K562 (cell line): ENCODE results near the gene ATG7. TPM values are rescaled to one million over a fixed set of nuclear protein-coding genes. Genes with fewer than 3 reads are reported as not detected.

ENCODE experiments used
- ATAC-seq: fragments of 200-7000 bp; cut with Tn5 transposase; 3 replicates; pipeline ENCODE4 v1.9.1; 2020; ENCODE audit warnings: moderate library complexity
- BruUV-seq: library from RNA; stranded (reverse); fragments of 400-500 nt; replicated peaks from 2 replicates; lab custom pipeline; 2021; lab: Mats Ljungman, UMichigan
- CTCF ChIA-PET: fragments of 300-600 bp; formaldehyde crosslinking; extraction: SDS; loops from one replicate; lab custom pipeline; 2021; ENCODE audit warnings: low intra/inter-chr PET ratio; lab: Yijun Ruan, JAX
- POLR2A ChIA-PET: fragments of 300-600, 350-650 bp; sonication (Branson Sonifier 250); formaldehyde crosslinking; extraction: SDS; loops from one replicate; lab custom pipeline; 2021; ENCODE audit warnings: antibody characterized with exemption, inconsistent platforms; lab: Yijun Ruan, JAX
- DNase-seq, 4 experiments: peaks; one replicate each; pipeline versions ENCODE4 v3.0.0 to v3.0.0-alpha.2; 2011 to 2018; ENCODE audit warnings: low spot score in 3 of 4, mixed read lengths in 3 of 4; ENCODE audit errors: extremely low read depth in 1 of 4
- FAIRE-seq: peaks from 2 replicates; lab custom pipeline; 2011; peaks lifted over from hg19 to GRCh38; lab: Jason Lieb, UNC
- H2AFZ ChIP-seq: 2 replicates; pipeline ENCODE4 v1.6.0; 2011; ENCODE audit warnings: low read depth, low read length, control low read depth, inconsistent platforms
- H3K27ac ChIP-seq: fragments of 200-600 bp; 3 replicates; pipeline ENCODE4 v1.8.0; 2011; ENCODE audit warnings: low read depth, mild to moderate bottlenecking, control low read depth, inconsistent platforms, low read length, moderate library complexity, mixed read lengths; ENCODE audit errors: extremely low read depth
- H3K27me3 ChIP-seq, 2 experiments: fragments of 300-600 bp in 1 of 2; 2 replicates in 1 of 2; 3 replicates in 1 of 2; pipeline versions ENCODE4 v1.6.0 to v1.8.0; 2011; ENCODE audit warnings: inconsistent platforms in 2 of 2, low read length in 2 of 2, mild to moderate bottlenecking in 1 of 2, mixed read lengths in 1 of 2, moderate library complexity in 1 of 2; ENCODE audit not compliant: control insufficient read depth in 2 of 2, insufficient read depth in 2 of 2
- H3K36me3 ChIP-seq: fragments of 300-600 bp; 3 replicates; pipeline ENCODE4 v1.8.0; 2011; ENCODE audit warnings: mild to moderate bottlenecking, low read length, inconsistent platforms; ENCODE audit not compliant: control insufficient read depth, insufficient read depth
- H3K4me1 ChIP-seq, 2 experiments: fragments of 200-600 bp in 1 of 2; replicated peaks in 1 of 2; 2 replicates in 1 of 2; 3 replicates in 1 of 2; pipeline versions ENCODE4 v1.5.1 to v1.8.0; 2011; ENCODE audit warnings: inconsistent platforms in 2 of 2, low read length in 2 of 2, mild to moderate bottlenecking in 1 of 2, mixed read lengths in 1 of 2, moderate library complexity in 1 of 2; ENCODE audit not compliant: control insufficient read depth in 2 of 2, insufficient read depth in 2 of 2
- H3K4me2 ChIP-seq: 2 replicates; pipeline ENCODE4 v1.6.1; 2011; ENCODE audit warnings: low read length, control low read depth, inconsistent platforms, mixed read lengths; ENCODE audit not compliant: insufficient read depth
- H3K4me3 ChIP-seq: fragments of 200-600 bp; sonication (generic), shearing (Covaris generic); 2 replicates; pipeline ENCODE4 v1.5.1; 2016; ENCODE audit warnings: control low read depth, inconsistent platforms
- H3K79me2 ChIP-seq: fragments of 200-600 bp; 3 replicates; pipeline ENCODE4 v1.8.0; 2011; ENCODE audit warnings: low read length, inconsistent platforms; ENCODE audit not compliant: control insufficient read depth, insufficient read depth
- H3K9ac ChIP-seq, 2 experiments: 2 replicates each; pipeline versions ENCODE4 v1.6.0 to v1.6.1; 2011; ENCODE audit warnings: low read depth in 2 of 2, low read length in 2 of 2, control low read depth in 1 of 2, inconsistent platforms in 1 of 2, mild to moderate bottlenecking in 1 of 2, mixed read lengths in 1 of 2; ENCODE audit not compliant: insufficient read depth in 1 of 2
- H3K9me1 ChIP-seq: one replicate; pipeline ENCODE4 v1.6.0; 2011; ENCODE audit warnings: inconsistent platforms, mild to moderate bottlenecking, low read length, moderate library complexity; ENCODE audit not compliant: control insufficient read depth, insufficient read depth
- H3K9me3 ChIP-seq: replicated peaks from 2 replicates; pipeline ENCODE4 v1.5.1; 2011; ENCODE audit warnings: low read depth, low read length, inconsistent platforms; ENCODE audit not compliant: control insufficient read depth, insufficient read depth
- H4K20me1 ChIP-seq: replicated peaks from 2 replicates; pipeline ENCODE4 v1.6.1; 2011; ENCODE audit warnings: low read length, inconsistent platforms, mixed read lengths; ENCODE audit not compliant: control insufficient read depth, insufficient read depth
- HDAC1 ChIP-seq, 2 experiments: fragments of 450-650 bp; IDR thresholded peaks; 2 replicates each; pipeline ENCODE4 v1.6.1; 2016 to 2017; ENCODE audit warnings: inconsistent platforms in 1 of 2, mild to moderate bottlenecking in 1 of 2, moderate library complexity in 1 of 2
- KLF10 ChIP-seq: fragments of 250-450 bp; sonication (Bioruptor Pico); IDR thresholded peaks from 2 replicates; pipeline ENCODE4 v1.6.1; 2021; ENCODE audit warnings: matching md5 sums
- WGBS: fragments of 100-300 bp; shearing (Covaris generic); methylation state at CpG from one replicate; pipeline ENCODE4 v1.1.6; 2016; ENCODE audit warnings: low coverage, mixed read lengths; ENCODE audit not compliant: insufficient coverage; ENCODE audit errors: missing lambda C conversion rate; 5-methylcytosine and 5-hydroxymethylcytosine counted together
- in situ Hi-C: fragments of 300-500 bp; cut with MboI; formaldehyde crosslinking; loops from 4 replicates; pipeline ENCODE4 v1.15.0; 2018; ENCODE audit warnings: inconsistent platforms, mixed read lengths
- intact Hi-C: fragments of 100-400 bp; cut with micrococcal nuclease; formaldehyde crosslinking; loops from 2 replicates; pipeline ENCODE4 v1.14.2; 2022
- polyA plus RNA-seq, 8 experiments: library from polyadenylated mRNA; depleted of rRNA in 4 of 8; stranded (reverse) in 5 of 8; unstranded in 3 of 8; fragments of >200 nt; fragmentation: Nextera tagmentation in 2 of 8; fragmentation: Illumina TruSeq in 1 of 8; extraction: Ambion mirVana in 2 of 8; extraction: Trizol in 1 of 8; gene quantifications; 2 replicates each; pipeline versions ENCODE4 v1.2.1 to v1.2.3, GENCODE V29; 2011 to 2014; ENCODE audit warnings: inconsistent platforms in 1 of 8, missing spikeins in 1 of 8
- total RNA-seq, 7 experiments: library from RNA; depleted of rRNA in 6 of 7; stranded (reverse); fragments of >200 nt in 6 of 7; fragmentation: Illumina TruSeq in 2 of 7; extraction: Trizol in 2 of 7; gene quantifications; 2 replicates each; pipeline versions ENCODE4 v1.2.1 to v1.2.3, GENCODE V29; 2011 to 2021; ENCODE audit warnings: low replicate concordance in 1 of 7

Gene ATG7
- total and polyA plus RNA-seq, 9 of the 15 experiments (the other 6 are each of a cell fraction or from before 2014, with no cell fraction given), result 18.3 to 45.3 (median 33.6) TPM

- Histone ChIP-seq H3K27ac (no peak overlapping the region), H3K36me3 (no peaks in the 10 kb centered on the region), H3K4me1 (no peaks in the 10 kb centered on the region; a peak in 1 of 5 replicates), H3K9me1 (no peaks in the 10 kb centered on the region), H3K9me3 (no peaks in the 10 kb centered on the region), H4K20me1 (no peaks in the 10 kb centered on the region), H3K4me2 (no peak overlapping the region), H3K4me3 (no peak overlapping the region)
- ATAC-seq, result no peak
- 21% methylated on average over 2 of the region's 2 CpGs for WGBS
- intact Hi-C loops (no loop called here), in situ Hi-C loops (no loop called here)
- CTCF ChIA-PET, result no interaction called here
- no peak for TF ChIP-seq HDAC1 (IDR thresholded peaks at IDR 0.05)
- TF ChIP-seq, all 486 proteins: peak for 0
- H3K9ac ChIP-seq, result no peak overlapping the region
- BruUV-seq, result no TSS peak
- no peaks in the 10 kb centered on the region for H3K27me3 ChIP-seq
- DNase-seq, result no peak
- no peaks in the 10 kb centered on the region for H3K79me2 ChIP-seq
- POLR2A ChIA-PET, result interaction anchor here (1.6 kb wide), 1 partner anchor 12 kb away, joined by 3 read pairs; no protein-coding TSS in a partner anchor
- no peak overlapping the region for H2AFZ ChIP-seq
- FAIRE-seq, result no peak
Observed at GRCh38 chr3:11450015-11450414, 177.8 kb downstream of the ATG7 start.

- H3K27ac ChIP-seq, result no peak overlapping the region
- FAIRE-seq, result no peak
- in situ Hi-C loops, result no loop called here
- POLR2A ChIA-PET, result no interaction called here
- H3K36me3 ChIP-seq, result no peaks in the 10 kb centered on the region
- no peaks in the 10 kb centered on the region for H3K9me1 ChIP-seq
- no peak overlapping the region for H2AFZ ChIP-seq
- TF ChIP-seq KLF10, result no peak
- TF ChIP-seq, all 486 proteins: peak for 0
- CTCF ChIA-PET, result no interaction called here
- no peaks in the 10 kb centered on the region for H3K9me3 ChIP-seq
- ATAC-seq (no peak), DNase-seq (no peak)
- H3K9ac ChIP-seq, result no peak overlapping the region
- WGBS, result 89% methylated on average over 5 of the region's 5 CpGs
- intact Hi-C loops, result no loop called here
- BruUV-seq, result no TSS peak
- H3K27me3 ChIP-seq, result no peaks in the 10 kb centered on the region
- H3K4me3 ChIP-seq, result no peak overlapping the region
- no peak overlapping the region for H3K4me2 ChIP-seq
- H3K4me1 ChIP-seq, result no peaks in the 10 kb centered on the region; a peak in 1 of 5 replicates
- H3K79me2 ChIP-seq, result no peaks in the 10 kb centered on the region
- H4K20me1 ChIP-seq, result no peaks in the 10 kb centered on the region
Observed at GRCh38 chr3:11452312-11452711, 180.1 kb downstream of the ATG7 start.
